Measurements from ENCODE around the gene FAM78A. TPM values are rescaled to one million over a fixed set of nuclear protein-coding genes. Genes with fewer than 3 reads are reported as not detected.
A peak's percentile ranks its signal among the peaks of the same experiment; 100 is the strongest.
"Not testable (repeated sequence)": the region's sequence is repeated elsewhere in the genome, so short reads cannot be mapped to it uniquely, and the experiment has no call there.

The FAM78A gene
- total and polyA plus RNA-seq, 4 donors = 0.59 to 6.3 (median 3.0) TPM

- H3K9me3 ChIP-seq (ENCODE audit: control insufficient read depth, low read length); ATAC-seq (ENCODE audit: low FRiP score); intact Hi-C loops (cut with DNase I); H3K4me1 ChIP-seq (ENCODE audit: control insufficient read depth in 1 of 2, insufficient read depth in 2 of 2, low read length in 2 of 2); H3K36me3 ChIP-seq (ENCODE audit: control insufficient read depth in 1 of 2, insufficient read depth in 2 of 2, low read length in 1 of 2); H3K4me3 ChIP-seq (ENCODE audit: low read length in 2 of 2); H3K27ac ChIP-seq (ENCODE audit: low read depth in 1 of 2, low read length in 2 of 2); H3K27me3 ChIP-seq (ENCODE audit: control insufficient read depth in 1 of 2, insufficient read depth in 2 of 2, low read length in 1 of 2): not testable (repeated sequence)
- DNase-seq = peak in 1 of 2 donors; percentile 35
- WGBS, 2 donors = 94 to 97% methylated on average over 4 to 5 of the region's 5 CpGs
Measured at GRCh38 chr9:131263033-131263343, 13.3 kb downstream of the FAM78A start.

DNA sequence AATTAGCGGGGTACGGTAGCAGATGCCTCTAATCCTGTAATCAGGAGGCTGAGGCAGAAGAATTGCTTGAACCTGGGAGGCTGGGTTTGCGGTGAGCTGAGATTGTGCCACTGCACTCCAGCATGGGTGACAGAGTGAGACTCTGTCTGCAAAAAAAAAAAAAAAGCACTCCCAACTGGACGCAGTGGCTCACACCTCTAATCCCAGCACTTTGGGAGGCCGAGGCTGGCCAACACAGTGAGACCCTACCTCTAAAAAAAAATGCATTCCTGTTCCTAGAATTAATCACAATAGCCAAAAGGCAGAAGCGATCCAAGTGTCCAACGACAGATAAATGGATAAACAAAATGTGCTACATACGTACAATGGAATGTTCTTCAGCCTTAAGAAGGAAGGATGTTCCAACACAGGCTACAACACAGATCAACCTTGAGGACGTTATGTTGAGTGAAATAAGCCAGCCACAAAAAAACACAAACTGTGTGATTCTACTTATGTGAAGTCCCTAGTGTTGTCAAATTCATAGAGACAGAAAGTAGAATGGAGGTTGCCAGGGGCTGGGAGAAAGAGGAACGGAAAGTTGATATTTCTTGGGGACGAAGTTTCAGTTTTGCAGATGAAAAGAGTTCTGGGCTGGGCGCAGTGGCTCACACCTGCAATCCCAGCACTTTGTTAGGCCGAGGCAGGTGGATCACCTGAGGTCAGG is 13.8 kb downstream of the FAM78A start:
- no peaks in the 10 kb centered on the region for H3K4me1 ChIP-seq (ENCODE audit: control insufficient read depth in 1 of 2, insufficient read depth in 2 of 2, low read length in 2 of 2)
- H3K9me3 ChIP-seq (ENCODE audit: control insufficient read depth, low read length) = no peaks in the 10 kb centered on the region
- no peak overlapping the region for H3K4me3 ChIP-seq (ENCODE audit: low read length in 2 of 2)
- no peak for ATAC-seq (ENCODE audit: low FRiP score)
- no peaks in the 10 kb centered on the region for H3K36me3 ChIP-seq (ENCODE audit: control insufficient read depth in 1 of 2, insufficient read depth in 2 of 2, low read length in 1 of 2)
- no peaks in the 10 kb centered on the region for H3K27me3 ChIP-seq (ENCODE audit: control insufficient read depth in 1 of 2, insufficient read depth in 2 of 2, low read length in 1 of 2)
- no peak overlapping the region for H3K27ac ChIP-seq (ENCODE audit: low read depth in 1 of 2, low read length in 2 of 2)
- WGBS, 2 donors = 86 to 90% methylated on average over 13 of the region's 13 CpGs
- intact Hi-C loops (cut with DNase I) = no loop called here
- DNase-seq = no peak

DNA sequence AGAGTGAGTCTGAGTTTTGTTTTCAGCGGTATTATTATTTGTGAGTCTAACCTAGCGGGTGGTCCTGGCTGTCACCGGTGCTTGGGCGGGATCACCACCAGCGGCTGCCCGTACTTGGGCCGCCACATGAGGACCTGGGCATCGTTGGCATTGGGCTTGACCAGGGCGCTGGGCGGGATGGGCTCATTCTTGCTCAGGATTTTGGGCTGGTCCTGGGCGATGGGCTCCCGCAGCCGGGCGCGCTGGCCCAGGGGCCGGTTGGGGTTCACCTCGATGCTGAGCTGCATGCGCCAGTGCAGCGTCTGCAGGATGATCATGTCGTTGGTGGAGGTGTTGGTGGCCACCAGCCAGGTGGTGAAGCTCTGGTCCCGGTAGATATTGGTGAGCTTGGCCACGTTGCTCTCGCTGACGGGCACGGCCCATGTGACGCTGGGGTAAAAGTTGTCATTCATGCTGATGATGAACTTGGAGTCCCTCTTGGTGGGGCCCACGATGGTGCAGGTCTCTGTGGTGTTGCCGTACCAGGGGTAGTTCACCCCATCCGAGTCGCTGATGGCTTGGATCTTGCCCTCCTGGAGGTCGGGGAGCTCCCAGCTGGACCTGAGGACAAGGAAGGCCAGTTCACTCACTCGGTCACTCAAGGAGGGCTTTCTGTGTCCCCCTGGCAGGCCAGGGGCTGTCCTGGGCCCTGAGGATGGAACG is 15.4 kb downstream of the FAM78A start:
- Histone ChIP-seq H3K9me3 (ENCODE audit: control insufficient read depth, low read length) (no peaks in the 10 kb centered on the region), H3K27ac (ENCODE audit: low read depth in 1 of 2, low read length in 2 of 2) (no peak overlapping the region), H3K27me3 (ENCODE audit: control insufficient read depth in 1 of 2, insufficient read depth in 2 of 2, low read length in 1 of 2) (no peaks in the 10 kb centered on the region), H3K4me1 (ENCODE audit: control insufficient read depth in 1 of 2, insufficient read depth in 2 of 2, low read length in 2 of 2) (no peaks in the 10 kb centered on the region), H3K36me3 (ENCODE audit: control insufficient read depth in 1 of 2, insufficient read depth in 2 of 2, low read length in 1 of 2) (no peaks in the 10 kb centered on the region), H3K4me3 (ENCODE audit: low read length in 2 of 2) (no peak overlapping the region)
- intact Hi-C loops (cut with DNase I) = no loop called here
- peak in 1 of 2 donors; percentile 49 for DNase-seq
- ATAC-seq (ENCODE audit: low FRiP score) = no peak
- WGBS, 2 donors = 92 to 94% methylated on average over 33 of the region's 33 CpGs

- no peak overlapping the region for H3K27ac ChIP-seq (ENCODE audit: low read depth in 1 of 2, low read length in 2 of 2)
- no peaks in the 10 kb centered on the region for H3K27me3 ChIP-seq (ENCODE audit: control insufficient read depth in 1 of 2, insufficient read depth in 2 of 2, low read length in 1 of 2)
- no peaks in the 10 kb centered on the region for H3K4me1 ChIP-seq (ENCODE audit: control insufficient read depth in 1 of 2, insufficient read depth in 2 of 2, low read length in 2 of 2)
- no peaks in the 10 kb centered on the region for H3K36me3 ChIP-seq (ENCODE audit: control insufficient read depth in 1 of 2, insufficient read depth in 2 of 2, low read length in 1 of 2)
- WGBS, 2 donors = 87 to 88% methylated on average over 20 of the region's 20 CpGs
- intact Hi-C loops (cut with DNase I) = no loop called here
- DNase-seq = peak in 1 of 2 donors; percentile 8
- H3K9me3 ChIP-seq (ENCODE audit: control insufficient read depth, low read length) = no peaks in the 10 kb centered on the region
- no peak for ATAC-seq (ENCODE audit: low FRiP score)
- no peak overlapping the region for H3K4me3 ChIP-seq (ENCODE audit: low read length in 2 of 2)
Measured at GRCh38 chr9:131259916-131260597, 16.3 kb downstream of the FAM78A start.

- H3K4me3 ChIP-seq (ENCODE audit: low read length in 2 of 2) = no peak overlapping the region
- H3K4me1 ChIP-seq (ENCODE audit: control insufficient read depth in 1 of 2, insufficient read depth in 2 of 2, low read length in 2 of 2) = no peaks in the 10 kb centered on the region
- intact Hi-C loops (cut with DNase I) = no loop called here
- 93 to 97% methylated on average over 11 to 12 of the region's 12 CpGs for WGBS, 2 donors
- no peaks in the 10 kb centered on the region for H3K36me3 ChIP-seq (ENCODE audit: control insufficient read depth in 1 of 2, insufficient read depth in 2 of 2, low read length in 1 of 2)
- no peak overlapping the region for H3K27ac ChIP-seq (ENCODE audit: low read depth in 1 of 2, low read length in 2 of 2)
- H3K9me3 ChIP-seq (ENCODE audit: control insufficient read depth, low read length) = no peaks in the 10 kb centered on the region
- H3K27me3 ChIP-seq (ENCODE audit: control insufficient read depth in 1 of 2, insufficient read depth in 2 of 2, low read length in 1 of 2) = no peaks in the 10 kb centered on the region
- ATAC-seq (ENCODE audit: low FRiP score) (no peak), DNase-seq (peak in 1 of 2 donors; percentile 33)
Measured at GRCh38 chr9:131259432-131259898, 16.8 kb downstream of the FAM78A start.

- H3K27me3 ChIP-seq (ENCODE audit: control insufficient read depth in 1 of 2, insufficient read depth in 2 of 2, low read length in 1 of 2) = no peaks in the 10 kb centered on the region
- 77 to 81% methylated on average over 25 of the region's 25 CpGs for WGBS, 2 donors
- intact Hi-C loops (cut with DNase I) = no loop called here
- ATAC-seq (ENCODE audit: low FRiP score) (no peak), DNase-seq (no peak)
- no peaks in the 10 kb centered on the region for H3K9me3 ChIP-seq (ENCODE audit: control insufficient read depth, low read length)
- no peak overlapping the region for H3K4me3 ChIP-seq (ENCODE audit: low read length in 2 of 2)
- H3K27ac ChIP-seq (ENCODE audit: low read depth in 1 of 2, low read length in 2 of 2) = no peak overlapping the region
- no peaks in the 10 kb centered on the region for H3K4me1 ChIP-seq (ENCODE audit: control insufficient read depth in 1 of 2, insufficient read depth in 2 of 2, low read length in 2 of 2)
- H3K36me3 ChIP-seq (ENCODE audit: control insufficient read depth in 1 of 2, insufficient read depth in 2 of 2, low read length in 1 of 2) = no peaks in the 10 kb centered on the region
Measured at GRCh38 chr9:131258698-131259431, 17.4 kb downstream of the FAM78A start.

DNA sequence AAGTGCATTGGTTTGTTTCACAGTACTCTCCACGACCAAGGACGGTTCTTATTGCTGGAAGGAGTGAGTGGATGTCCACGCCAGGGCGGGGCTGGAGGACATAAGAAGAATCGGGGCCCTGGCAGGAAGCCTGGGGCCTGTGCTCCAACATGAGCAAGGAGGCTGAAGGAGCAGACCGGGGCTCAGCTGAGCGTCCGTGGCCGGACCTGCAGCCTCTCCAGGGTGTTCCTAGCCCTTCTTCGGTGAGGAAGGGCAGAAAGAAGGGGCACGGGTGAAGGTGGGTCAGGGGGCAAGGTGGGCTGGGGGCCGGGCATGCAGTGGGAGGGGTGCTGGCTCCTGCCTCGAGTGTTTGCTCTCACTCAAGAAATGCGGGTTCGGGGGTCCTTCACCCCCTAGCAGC is 18.1 kb downstream of the FAM78A start:
- no peak overlapping the region for H3K4me3 ChIP-seq (ENCODE audit: low read length in 2 of 2)
- WGBS, 2 donors = 85 to 89% methylated on average over 15 of the region's 15 CpGs
- H3K36me3 ChIP-seq (ENCODE audit: control insufficient read depth in 1 of 2, insufficient read depth in 2 of 2, low read length in 1 of 2) = no peaks in the 10 kb centered on the region
- H3K4me1 ChIP-seq (ENCODE audit: control insufficient read depth in 1 of 2, insufficient read depth in 2 of 2, low read length in 2 of 2) = no peaks in the 10 kb centered on the region
- no peaks in the 10 kb centered on the region for H3K9me3 ChIP-seq (ENCODE audit: control insufficient read depth, low read length)
- DNase-seq (no peak), ATAC-seq (ENCODE audit: low FRiP score) (no peak)
- H3K27ac ChIP-seq (ENCODE audit: low read depth in 1 of 2, low read length in 2 of 2) = no peak overlapping the region
- intact Hi-C loops (cut with DNase I) = no loop called here
- no peaks in the 10 kb centered on the region for H3K27me3 ChIP-seq (ENCODE audit: control insufficient read depth in 1 of 2, insufficient read depth in 2 of 2, low read length in 1 of 2)

DNA sequence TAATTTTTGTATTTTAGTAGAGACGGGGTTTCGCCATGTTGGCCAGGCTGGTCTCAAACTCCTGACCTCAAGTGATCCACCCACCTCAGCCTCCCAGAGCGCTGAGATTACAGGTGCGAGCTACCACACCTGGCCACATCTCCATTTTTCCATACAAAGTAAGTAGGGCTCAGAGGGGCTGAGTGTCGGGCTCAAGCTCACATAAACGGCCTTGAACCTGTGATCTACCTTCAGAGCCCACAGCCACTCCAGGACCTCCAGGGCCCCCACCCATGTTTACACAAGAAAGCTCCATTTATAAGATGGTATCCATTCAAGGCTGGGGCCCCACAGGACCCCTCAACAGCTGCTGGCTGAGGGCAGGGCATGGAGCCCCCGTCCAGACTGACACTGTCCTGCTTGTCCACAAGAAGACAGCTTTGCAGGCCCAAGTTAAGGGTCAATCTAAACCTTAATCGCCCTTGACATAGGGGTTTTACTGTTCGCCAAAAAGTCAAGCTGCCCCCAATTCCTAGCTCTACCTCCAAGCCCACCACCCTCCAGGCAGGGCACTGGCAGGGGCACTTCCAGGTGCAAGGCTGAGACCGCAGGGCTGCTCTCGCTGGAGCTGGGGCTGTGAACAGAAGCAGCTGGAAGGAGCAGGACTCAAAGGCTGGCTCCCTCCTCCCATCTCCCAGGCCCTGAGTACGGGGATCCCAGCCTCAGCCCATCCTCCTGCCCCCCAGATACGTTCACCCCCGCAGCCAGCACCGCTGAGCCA is 18.9 kb downstream of the FAM78A start:
- intact Hi-C loops (cut with DNase I) = no loop called here
- no peaks in the 10 kb centered on the region for H3K36me3 ChIP-seq (ENCODE audit: control insufficient read depth in 1 of 2, insufficient read depth in 2 of 2, low read length in 1 of 2)
- H3K27me3 ChIP-seq (ENCODE audit: control insufficient read depth in 1 of 2, insufficient read depth in 2 of 2, low read length in 1 of 2) = no peaks in the 10 kb centered on the region
- no peaks in the 10 kb centered on the region for H3K4me1 ChIP-seq (ENCODE audit: control insufficient read depth in 1 of 2, insufficient read depth in 2 of 2, low read length in 2 of 2)
- whole genome bisulfite sequencing, 2 donors = 95% methylated on average over 15 of the region's 15 CpGs
- DNase-seq (no peak), ATAC-seq (ENCODE audit: low FRiP score) (no peak)
- no peak overlapping the region for H3K27ac ChIP-seq (ENCODE audit: low read depth in 1 of 2, low read length in 2 of 2)
- H3K9me3 ChIP-seq (ENCODE audit: control insufficient read depth, low read length) = no peaks in the 10 kb centered on the region
- H3K4me3 ChIP-seq (ENCODE audit: low read length in 2 of 2) = no peak overlapping the region

All from aorta (tissue), 5 donors.